Myocyte (in vitro differentiated cells): ENCODE results near the gene FOXP1. TPM values are rescaled to one million over a fixed set of nuclear protein-coding genes. Genes with fewer than 3 reads are reported as not detected.
"Not testable (repeated sequence)": the region's sequence is repeated elsewhere in the genome, so short reads cannot be mapped to it uniquely, and the experiment has no call there.

ENCODE experiments used
- DNase-seq: peaks from one replicate; pipeline ENCODE4 v3.0.0-alpha.2; 2012; ENCODE audit warnings: low read depth
- total RNA-seq: library from RNA; depleted of rRNA; stranded (reverse); fragments of >200 nt; gene quantifications from 2 replicates; pipeline ENCODE4 v1.2.3, GENCODE V29; 2014

The FOXP1 gene
- total RNA-seq, 1 donor from 2014 or later: 28.8 TPM

- no peak for DNase-seq
Observed at GRCh38 chr3:71026634-71027578, 556.6 kb downstream of the FOXP1 start.

GRCh38 chr3:71025516-71025915 is 558.0 kb downstream of the FOXP1 start:
- no peak for DNase-seq

GRCh38 chr3:71025010-71025409 is 558.5 kb downstream of the FOXP1 start:
- no peak for DNase-seq

GRCh38 chr3:71022551-71023335 is 560.8 kb downstream of the FOXP1 start:
- DNase-seq: peak; percentile 63

- DNase-seq: no peak
Observed at GRCh38 chr3:71018799-71019198, 564.7 kb downstream of the FOXP1 start.

- no peak for DNase-seq
Observed at GRCh38 chr3:71016178-71016845, 567.2 kb downstream of the FOXP1 start.

- DNase-seq: not testable (repeated sequence)
Observed at GRCh38 chr3:71014616-71015015, 568.9 kb downstream of the FOXP1 start.

GRCh38 chr3:71012971-71013370 is 570.6 kb downstream of the FOXP1 start:
- no peak for DNase-seq

- no peak for DNase-seq
Observed at GRCh38 chr3:71011565-71012287, 571.8 kb downstream of the FOXP1 start.

GRCh38 chr3:71010726-71011455 is 572.6 kb downstream of the FOXP1 start:
- DNase-seq: no peak

GRCh38 chr3:71008350-71008935 is 575.1 kb downstream of the FOXP1 start:
- peak; percentile 88 for DNase-seq

GRCh38 chr3:71006810-71007785 is 576.4 kb downstream of the FOXP1 start:
- peak; percentile 39 for DNase-seq

GRCh38 chr3:71005702-71006321 is 577.7 kb downstream of the FOXP1 start:
- no peak for DNase-seq

- no peak for DNase-seq
Observed at GRCh38 chr3:71003511-71003910, 580.0 kb downstream of the FOXP1 start.

GRCh38 chr3:71002298-71002697 is 581.2 kb downstream of the FOXP1 start:
- DNase-seq: no peak

GRCh38 chr3:71001303-71001830 is 582.2 kb downstream of the FOXP1 start:
- DNase-seq: no peak

- DNase-seq: no peak
Observed at GRCh38 chr3:71000483-71000882, 583.0 kb downstream of the FOXP1 start.

- peak; percentile 64 for DNase-seq
Observed at GRCh38 chr3:70999730-71000129, 583.8 kb downstream of the FOXP1 start.
